ENCODE results near the gene CUTA.

- no peak for TF ChIP-seq CTCF (IDR thresholded peaks at IDR 0.05; ENCODE audit: borderline replicate concordance, extremely low read depth, low read length, poor library complexity, severe bottlenecking)
- no peak for TF ChIP-seq EZH2 (IDR thresholded peaks at IDR 0.05; ENCODE audit: borderline replicate concordance, low read depth, low read length, severe bottlenecking)
Measured at GRCh38 chr6:33375143-33375671, 42.7 kb downstream of the CUTA start.

All from DND-41 (cell line).